OCI-LY3 (cell line): ENCODE data around the gene SLC37A2.

ENCODE experiments used
- CTCF ChIP-seq: fragments of 200-600, 300-600 bp; sonication (generic); IDR thresholded peaks from 2 replicates; pipeline ENCODE4 v1.5.1; 2014; ENCODE audit warnings: antibody characterized with exemption, low read length, low read depth
- EZH2phosphoT487 ChIP-seq: fragments of 200-600 bp; shearing (Covaris generic); IDR thresholded peaks from 2 replicates; pipeline ENCODE4 v1.6.1; 2018; ENCODE audit warnings: antibody characterized with exemption, mixed run types, low read depth

GRCh38 chr11:125061281-125061680 is 1.8 kb upstream of the SLC37A2 start:
- TF ChIP-seq CTCF: no peak
- no peak for TF ChIP-seq EZH2phosphoT487
